HEK293 (cell line): ENCODE measurements around the gene AIG1.

Source experiments
- KLF16 ChIP-seq: fragments of 450-650 bp; formaldehyde crosslinking; IDR thresholded peaks from 2 replicates; pipeline ENCODE4 v1.5.1; 2017; ENCODE audit warnings: missing biosample characterization, missing genetic modification characterization
- ZBTB48 ChIP-seq: fragments of 450-650 bp; formaldehyde crosslinking; IDR thresholded peaks from 2 replicates; pipeline ENCODE4 v1.5.1; 2016; ENCODE audit warnings: missing biosample characterization, missing genetic modification characterization
- ZFP3 ChIP-seq: fragments of 450-650 bp; formaldehyde crosslinking; IDR thresholded peaks from 2 replicates; pipeline ENCODE4 v1.5.1; 2016; ENCODE audit warnings: low read depth, missing biosample characterization, missing genetic modification characterization
- ZNF146 ChIP-seq: fragments of 450-650 bp; formaldehyde crosslinking; IDR thresholded peaks from 2 replicates; pipeline ENCODE4 v1.5.1; 2016; ENCODE audit warnings: missing biosample characterization, missing genetic modification characterization
- ZNF202 ChIP-seq: fragments of 450-650 bp; formaldehyde crosslinking; IDR thresholded peaks from 2 replicates; pipeline ENCODE4 v1.5.1; 2016; ENCODE audit warnings: missing biosample characterization, missing genetic modification characterization, borderline replicate concordance
- ZNF530 ChIP-seq: fragments of 450-650 bp; formaldehyde crosslinking; IDR thresholded peaks from 2 replicates; pipeline ENCODE4 v1.5.1; 2016; ENCODE audit warnings: low read depth, missing biosample characterization, missing genetic modification characterization
- ZNF555 ChIP-seq: fragments of 450-650 bp; formaldehyde crosslinking; conservative IDR thresholded peaks from 2 replicates; pipeline ENCODE4 v1.5.1; 2017; ENCODE audit warnings: missing biosample characterization, mild to moderate bottlenecking, missing genetic modification characterization, inconsistent platforms
- ZNF830 ChIP-seq: fragments of 450-650 bp; IDR thresholded peaks from 2 replicates; pipeline ENCODE4 v1.5.0; 2018; ENCODE audit warnings: missing biosample characterization, missing genetic modification characterization, low read depth, mild to moderate bottlenecking, moderate library complexity
- TF ChIP-seq, protein P1 (sequence below): fragments of 450-650 bp; formaldehyde crosslinking; IDR thresholded peaks from 2 replicates; pipeline ENCODE4 v1.5.1; 2016; ENCODE audit warnings: missing biosample characterization, missing genetic modification characterization
- TF ChIP-seq, protein P2 (sequence below): fragments of 450-650 bp; formaldehyde crosslinking; IDR thresholded peaks from 2 replicates; pipeline ENCODE4 v1.5.0; 2017; ENCODE audit warnings: missing biosample characterization, missing genetic modification characterization, borderline replicate concordance
- TF ChIP-seq, protein P3 (sequence below): fragments of 450-650 bp; formaldehyde crosslinking; IDR thresholded peaks from 2 replicates; pipeline ENCODE4 v1.5.1; 2017; ENCODE audit warnings: missing biosample characterization, missing genetic modification characterization
- TF ChIP-seq, protein P4 (sequence below): fragments of 450-650 bp; formaldehyde crosslinking; IDR thresholded peaks from 2 replicates; pipeline ENCODE4 v1.5.1; 2017; ENCODE audit warnings: missing biosample characterization, missing genetic modification characterization
- TF ChIP-seq, protein P5 (sequence below): fragments of 450-650 bp; IDR thresholded peaks from 2 replicates; pipeline ENCODE4 v1.5.1; 2018; ENCODE audit warnings: missing biosample characterization, missing genetic modification characterization
- TF ChIP-seq, protein P6 (sequence below): fragments of 450-650 bp; formaldehyde crosslinking; IDR thresholded peaks from 2 replicates; pipeline ENCODE4 v1.5.1; 2016; ENCODE audit warnings: missing biosample characterization, missing genetic modification characterization
- TF ChIP-seq, protein P7 (sequence below): fragments of 450-650 bp; formaldehyde crosslinking; IDR thresholded peaks from 2 replicates; pipeline ENCODE4 v1.5.1; 2016; ENCODE audit warnings: missing biosample characterization, missing genetic modification characterization, low read depth
- TF ChIP-seq, protein P8 (sequence below): fragments of 450-650 bp; formaldehyde crosslinking; IDR thresholded peaks from 2 replicates; pipeline ENCODE4 v1.5.1; 2016; ENCODE audit warnings: missing biosample characterization, missing genetic modification characterization, borderline replicate concordance
- TF ChIP-seq, protein P9 (sequence below): fragments of 450-650 bp; formaldehyde crosslinking; IDR thresholded peaks from 2 replicates; pipeline ENCODE4 v1.5.1; 2016; ENCODE audit warnings: missing biosample characterization, missing genetic modification characterization

The AIG1 gene

DNA sequence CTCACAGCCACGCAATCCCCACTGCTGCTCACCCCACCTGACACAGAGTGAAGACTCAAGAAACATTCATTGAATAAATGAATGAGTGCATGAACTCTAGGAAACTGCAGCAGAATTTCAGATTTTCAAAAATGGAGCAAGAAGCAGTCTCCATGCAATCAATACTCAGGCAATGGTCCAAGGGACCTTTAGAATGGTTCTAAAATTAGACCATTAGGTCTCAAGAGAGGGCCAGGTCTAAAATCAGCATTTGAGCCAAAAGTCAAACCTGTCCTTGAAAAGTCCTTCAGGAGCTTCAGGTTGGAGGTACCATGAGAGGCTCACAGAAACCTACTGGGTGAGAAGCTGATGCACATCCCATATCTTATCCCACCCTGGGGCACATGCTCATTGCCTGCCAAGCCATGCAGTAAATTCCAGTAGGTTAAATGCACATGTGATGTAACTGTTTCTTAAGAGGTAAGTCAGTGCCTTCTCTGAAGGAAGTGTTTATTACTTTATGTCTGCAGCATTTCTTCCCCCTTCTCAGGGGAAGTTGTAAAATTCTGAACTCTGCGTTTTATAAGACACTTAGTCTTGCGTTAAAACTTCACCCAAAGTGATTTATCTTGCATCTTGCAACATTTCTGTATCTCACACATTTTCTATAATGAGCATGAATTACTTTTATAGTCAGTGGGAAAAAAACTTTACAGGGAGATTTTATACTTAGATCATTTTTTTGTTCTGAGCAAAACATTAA lies 263.2 kb downstream of the AIG1 start (continued):
- TF ChIP-seq, protein P1, sequence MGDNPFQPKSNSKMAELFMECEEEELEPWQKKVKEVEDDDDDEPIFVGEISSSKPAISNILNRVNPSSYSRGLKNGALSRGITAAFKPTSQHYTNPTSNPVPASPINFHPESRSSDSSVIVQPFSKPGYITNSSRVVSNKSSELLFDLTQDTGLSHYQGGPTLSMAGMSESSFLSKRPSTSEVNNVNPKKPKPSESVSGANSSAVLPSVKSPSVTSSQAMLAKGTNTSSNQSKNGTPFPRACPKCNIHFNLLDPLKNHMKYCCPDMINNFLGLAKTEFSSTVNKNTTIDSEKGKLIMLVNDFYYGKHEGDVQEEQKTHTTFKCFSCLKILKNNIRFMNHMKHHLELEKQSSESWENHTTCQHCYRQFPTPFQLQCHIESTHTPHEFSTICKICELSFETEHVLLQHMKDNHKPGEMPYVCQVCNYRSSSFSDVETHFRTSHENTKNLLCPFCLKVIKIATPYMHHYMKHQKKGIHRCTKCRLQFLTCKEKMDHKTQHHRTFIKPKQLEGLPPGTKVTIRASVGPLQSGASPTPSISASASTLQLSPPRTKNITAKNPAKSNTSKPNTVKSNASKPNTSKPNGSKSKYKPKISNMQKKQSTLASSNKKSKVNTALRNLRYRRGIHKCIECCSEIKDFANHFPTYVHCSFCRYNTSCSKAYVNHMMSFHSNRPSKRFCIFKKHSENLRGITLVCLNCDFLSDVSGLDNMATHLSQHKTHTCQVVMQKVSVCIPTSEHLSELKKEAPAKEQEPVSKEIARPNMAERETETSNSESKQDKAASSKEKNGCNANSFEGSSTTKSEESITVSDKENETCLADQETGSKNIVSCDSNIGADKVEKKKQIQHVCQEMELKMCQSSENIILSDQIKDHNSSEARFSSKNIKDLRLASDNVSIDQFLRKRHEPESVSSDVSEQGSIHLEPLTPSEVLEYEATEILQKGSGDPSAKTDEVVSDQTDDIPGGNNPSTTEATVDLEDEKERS (tag by site-specific recombination), result no peak
- TF ChIP-seq, protein P2, sequence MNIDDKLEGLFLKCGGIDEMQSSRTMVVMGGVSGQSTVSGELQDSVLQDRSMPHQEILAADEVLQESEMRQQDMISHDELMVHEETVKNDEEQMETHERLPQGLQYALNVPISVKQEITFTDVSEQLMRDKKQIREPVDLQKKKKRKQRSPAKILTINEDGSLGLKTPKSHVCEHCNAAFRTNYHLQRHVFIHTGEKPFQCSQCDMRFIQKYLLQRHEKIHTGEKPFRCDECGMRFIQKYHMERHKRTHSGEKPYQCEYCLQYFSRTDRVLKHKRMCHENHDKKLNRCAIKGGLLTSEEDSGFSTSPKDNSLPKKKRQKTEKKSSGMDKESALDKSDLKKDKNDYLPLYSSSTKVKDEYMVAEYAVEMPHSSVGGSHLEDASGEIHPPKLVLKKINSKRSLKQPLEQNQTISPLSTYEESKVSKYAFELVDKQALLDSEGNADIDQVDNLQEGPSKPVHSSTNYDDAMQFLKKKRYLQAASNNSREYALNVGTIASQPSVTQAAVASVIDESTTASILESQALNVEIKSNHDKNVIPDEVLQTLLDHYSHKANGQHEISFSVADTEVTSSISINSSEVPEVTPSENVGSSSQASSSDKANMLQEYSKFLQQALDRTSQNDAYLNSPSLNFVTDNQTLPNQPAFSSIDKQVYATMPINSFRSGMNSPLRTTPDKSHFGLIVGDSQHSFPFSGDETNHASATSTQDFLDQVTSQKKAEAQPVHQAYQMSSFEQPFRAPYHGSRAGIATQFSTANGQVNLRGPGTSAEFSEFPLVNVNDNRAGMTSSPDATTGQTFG (tag by site-specific recombination), result no peak
- TF ChIP-seq KLF16, result 0 out of 2 replicates have a peak, but pooled peaks have one; percentile 36
- TF ChIP-seq ZNF530 (tag by site-specific recombination), result no peak
- TF ChIP-seq, protein P3, sequence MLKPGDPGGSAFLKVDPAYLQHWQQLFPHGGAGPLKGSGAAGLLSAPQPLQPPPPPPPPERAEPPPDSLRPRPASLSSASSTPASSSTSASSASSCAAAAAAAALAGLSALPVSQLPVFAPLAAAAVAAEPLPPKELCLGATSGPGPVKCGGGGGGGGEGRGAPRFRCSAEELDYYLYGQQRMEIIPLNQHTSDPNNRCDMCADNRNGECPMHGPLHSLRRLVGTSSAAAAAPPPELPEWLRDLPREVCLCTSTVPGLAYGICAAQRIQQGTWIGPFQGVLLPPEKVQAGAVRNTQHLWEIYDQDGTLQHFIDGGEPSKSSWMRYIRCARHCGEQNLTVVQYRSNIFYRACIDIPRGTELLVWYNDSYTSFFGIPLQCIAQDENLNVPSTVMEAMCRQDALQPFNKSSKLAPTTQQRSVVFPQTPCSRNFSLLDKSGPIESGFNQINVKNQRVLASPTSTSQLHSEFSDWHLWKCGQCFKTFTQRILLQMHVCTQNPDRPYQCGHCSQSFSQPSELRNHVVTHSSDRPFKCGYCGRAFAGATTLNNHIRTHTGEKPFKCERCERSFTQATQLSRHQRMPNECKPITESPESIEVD (tag by site-specific recombination), result peak; percentile 65
- TF ChIP-seq ZNF830 (tag by site-specific recombination), result no peak
- TF ChIP-seq, protein P4, sequence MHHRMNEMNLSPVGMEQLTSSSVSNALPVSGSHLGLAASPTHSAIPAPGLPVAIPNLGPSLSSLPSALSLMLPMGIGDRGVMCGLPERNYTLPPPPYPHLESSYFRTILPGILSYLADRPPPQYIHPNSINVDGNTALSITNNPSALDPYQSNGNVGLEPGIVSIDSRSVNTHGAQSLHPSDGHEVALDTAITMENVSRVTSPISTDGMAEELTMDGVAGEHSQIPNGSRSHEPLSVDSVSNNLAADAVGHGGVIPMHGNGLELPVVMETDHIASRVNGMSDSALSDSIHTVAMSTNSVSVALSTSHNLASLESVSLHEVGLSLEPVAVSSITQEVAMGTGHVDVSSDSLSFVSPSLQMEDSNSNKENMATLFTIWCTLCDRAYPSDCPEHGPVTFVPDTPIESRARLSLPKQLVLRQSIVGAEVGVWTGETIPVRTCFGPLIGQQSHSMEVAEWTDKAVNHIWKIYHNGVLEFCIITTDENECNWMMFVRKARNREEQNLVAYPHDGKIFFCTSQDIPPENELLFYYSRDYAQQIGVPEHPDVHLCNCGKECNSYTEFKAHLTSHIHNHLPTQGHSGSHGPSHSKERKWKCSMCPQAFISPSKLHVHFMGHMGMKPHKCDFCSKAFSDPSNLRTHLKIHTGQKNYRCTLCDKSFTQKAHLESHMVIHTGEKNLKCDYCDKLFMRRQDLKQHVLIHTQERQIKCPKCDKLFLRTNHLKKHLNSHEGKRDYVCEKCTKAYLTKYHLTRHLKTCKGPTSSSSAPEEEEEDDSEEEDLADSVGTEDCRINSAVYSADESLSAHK (tag by site-specific recombination), result 0 out of 2 replicates have a peak, but pooled peaks have one; percentile 18
- no peak for TF ChIP-seq ZNF202 (tag by site-specific recombination)
- TF ChIP-seq, protein P5, sequence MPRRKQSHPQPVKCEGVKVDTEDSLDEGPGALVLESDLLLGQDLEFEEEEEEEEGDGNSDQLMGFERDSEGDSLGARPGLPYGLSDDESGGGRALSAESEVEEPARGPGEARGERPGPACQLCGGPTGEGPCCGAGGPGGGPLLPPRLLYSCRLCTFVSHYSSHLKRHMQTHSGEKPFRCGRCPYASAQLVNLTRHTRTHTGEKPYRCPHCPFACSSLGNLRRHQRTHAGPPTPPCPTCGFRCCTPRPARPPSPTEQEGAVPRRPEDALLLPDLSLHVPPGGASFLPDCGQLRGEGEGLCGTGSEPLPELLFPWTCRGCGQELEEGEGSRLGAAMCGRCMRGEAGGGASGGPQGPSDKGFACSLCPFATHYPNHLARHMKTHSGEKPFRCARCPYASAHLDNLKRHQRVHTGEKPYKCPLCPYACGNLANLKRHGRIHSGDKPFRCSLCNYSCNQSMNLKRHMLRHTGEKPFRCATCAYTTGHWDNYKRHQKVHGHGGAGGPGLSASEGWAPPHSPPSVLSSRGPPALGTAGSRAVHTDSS (tag by site-specific recombination), result no peak
- TF ChIP-seq, protein P6, sequence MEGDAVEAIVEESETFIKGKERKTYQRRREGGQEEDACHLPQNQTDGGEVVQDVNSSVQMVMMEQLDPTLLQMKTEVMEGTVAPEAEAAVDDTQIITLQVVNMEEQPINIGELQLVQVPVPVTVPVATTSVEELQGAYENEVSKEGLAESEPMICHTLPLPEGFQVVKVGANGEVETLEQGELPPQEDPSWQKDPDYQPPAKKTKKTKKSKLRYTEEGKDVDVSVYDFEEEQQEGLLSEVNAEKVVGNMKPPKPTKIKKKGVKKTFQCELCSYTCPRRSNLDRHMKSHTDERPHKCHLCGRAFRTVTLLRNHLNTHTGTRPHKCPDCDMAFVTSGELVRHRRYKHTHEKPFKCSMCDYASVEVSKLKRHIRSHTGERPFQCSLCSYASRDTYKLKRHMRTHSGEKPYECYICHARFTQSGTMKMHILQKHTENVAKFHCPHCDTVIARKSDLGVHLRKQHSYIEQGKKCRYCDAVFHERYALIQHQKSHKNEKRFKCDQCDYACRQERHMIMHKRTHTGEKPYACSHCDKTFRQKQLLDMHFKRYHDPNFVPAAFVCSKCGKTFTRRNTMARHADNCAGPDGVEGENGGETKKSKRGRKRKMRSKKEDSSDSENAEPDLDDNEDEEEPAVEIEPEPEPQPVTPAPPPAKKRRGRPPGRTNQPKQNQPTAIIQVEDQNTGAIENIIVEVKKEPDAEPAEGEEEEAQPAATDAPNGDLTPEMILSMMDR (tag by site-specific recombination), result no peak
- TF ChIP-seq, protein P7, sequence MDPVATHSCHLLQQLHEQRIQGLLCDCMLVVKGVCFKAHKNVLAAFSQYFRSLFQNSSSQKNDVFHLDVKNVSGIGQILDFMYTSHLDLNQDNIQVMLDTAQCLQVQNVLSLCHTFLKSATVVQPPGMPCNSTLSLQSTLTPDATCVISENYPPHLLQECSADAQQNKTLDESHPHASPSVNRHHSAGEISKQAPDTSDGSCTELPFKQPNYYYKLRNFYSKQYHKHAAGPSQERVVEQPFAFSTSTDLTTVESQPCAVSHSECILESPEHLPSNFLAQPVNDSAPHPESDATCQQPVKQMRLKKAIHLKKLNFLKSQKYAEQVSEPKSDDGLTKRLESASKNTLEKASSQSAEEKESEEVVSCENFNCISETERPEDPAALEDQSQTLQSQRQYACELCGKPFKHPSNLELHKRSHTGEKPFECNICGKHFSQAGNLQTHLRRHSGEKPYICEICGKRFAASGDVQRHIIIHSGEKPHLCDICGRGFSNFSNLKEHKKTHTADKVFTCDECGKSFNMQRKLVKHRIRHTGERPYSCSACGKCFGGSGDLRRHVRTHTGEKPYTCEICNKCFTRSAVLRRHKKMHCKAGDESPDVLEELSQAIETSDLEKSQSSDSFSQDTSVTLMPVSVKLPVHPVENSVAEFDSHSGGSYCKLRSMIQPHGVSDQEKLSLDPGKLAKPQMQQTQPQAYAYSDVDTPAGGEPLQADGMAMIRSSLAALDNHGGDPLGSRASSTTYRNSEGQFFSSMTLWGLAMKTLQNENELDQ (tag by site-specific recombination), result no peak
- TF ChIP-seq ZBTB48 (tag by site-specific recombination), result no peak
- TF ChIP-seq, protein P8, sequence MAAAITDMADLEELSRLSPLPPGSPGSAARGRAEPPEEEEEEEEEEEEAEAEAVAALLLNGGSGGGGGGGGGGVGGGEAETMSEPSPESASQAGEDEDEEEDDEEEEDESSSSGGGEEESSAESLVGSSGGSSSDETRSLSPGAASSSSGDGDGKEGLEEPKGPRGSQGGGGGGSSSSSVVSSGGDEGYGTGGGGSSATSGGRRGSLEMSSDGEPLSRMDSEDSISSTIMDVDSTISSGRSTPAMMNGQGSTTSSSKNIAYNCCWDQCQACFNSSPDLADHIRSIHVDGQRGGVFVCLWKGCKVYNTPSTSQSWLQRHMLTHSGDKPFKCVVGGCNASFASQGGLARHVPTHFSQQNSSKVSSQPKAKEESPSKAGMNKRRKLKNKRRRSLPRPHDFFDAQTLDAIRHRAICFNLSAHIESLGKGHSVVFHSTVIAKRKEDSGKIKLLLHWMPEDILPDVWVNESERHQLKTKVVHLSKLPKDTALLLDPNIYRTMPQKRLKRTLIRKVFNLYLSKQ (tag by site-specific recombination), result no peak
- no peak for TF ChIP-seq ZNF555 (tag by site-specific recombination)
- TF ChIP-seq, protein P9, sequence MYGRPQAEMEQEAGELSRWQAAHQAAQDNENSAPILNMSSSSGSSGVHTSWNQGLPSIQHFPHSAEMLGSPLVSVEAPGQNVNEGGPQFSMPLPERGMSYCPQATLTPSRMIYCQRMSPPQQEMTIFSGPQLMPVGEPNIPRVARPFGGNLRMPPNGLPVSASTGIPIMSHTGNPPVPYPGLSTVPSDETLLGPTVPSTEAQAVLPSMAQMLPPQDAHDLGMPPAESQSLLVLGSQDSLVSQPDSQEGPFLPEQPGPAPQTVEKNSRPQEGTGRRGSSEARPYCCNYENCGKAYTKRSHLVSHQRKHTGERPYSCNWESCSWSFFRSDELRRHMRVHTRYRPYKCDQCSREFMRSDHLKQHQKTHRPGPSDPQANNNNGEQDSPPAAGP (tag by site-specific recombination), result no peak
- TF ChIP-seq ZNF146 (tag by site-specific recombination), result no peak
- no peak for TF ChIP-seq ZFP3 (tag by site-specific recombination)
